ENCODE measurements around the gene MPEG1. TPM values are rescaled to one million over a fixed set of nuclear protein-coding genes. Genes with fewer than 3 reads are reported as not detected.

Gene MPEG1
- total and polyA plus RNA-seq, 2 of the 13 experiments (the other 11 are each of a cell fraction or from before 2014, with no cell fraction given): not detected

DNA sequence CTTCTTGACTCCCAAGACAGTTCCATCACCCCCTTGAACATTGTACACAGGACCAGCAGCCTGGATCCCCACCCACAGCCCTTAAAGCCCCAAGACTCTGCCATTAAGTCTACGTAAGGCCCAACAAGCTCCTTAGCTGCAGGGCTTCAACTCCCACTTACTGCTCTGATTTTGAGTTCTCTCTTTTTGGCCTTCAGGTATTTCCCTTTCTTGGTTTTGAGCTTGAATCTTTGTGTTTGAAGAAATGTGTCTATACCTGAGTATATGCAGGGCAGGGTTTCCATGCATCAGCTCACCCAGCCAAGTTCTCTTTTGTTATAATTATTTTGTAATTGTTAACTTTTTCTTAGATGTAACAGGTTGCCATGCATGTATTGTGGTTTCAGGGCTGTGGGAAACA lies 10.4 kb upstream of the MPEG1 start:
- Histone ChIP-seq H2AFZ (ENCODE audit: low read length) (no peak overlapping the region), H3K9me3 (ENCODE audit: low read length) (no peaks in the 10 kb centered on the region), H3K79me2 (ENCODE audit: insufficient read depth, low read length) (no peaks in the 10 kb centered on the region), H3K4me1 (ENCODE audit: insufficient read depth, low read length) (no peaks in the 10 kb centered on the region), H3K27ac (ENCODE audit: extremely low read length, insufficient read depth, low read length) (no peak overlapping the region), H3K4me3 (replicated peaks in 1 of 3; ENCODE audit: insufficient read depth in 1 of 3, low read depth in 2 of 3, low read length in 3 of 3) (no peak overlapping the region), H3K9ac (ENCODE audit: insufficient read depth, low read depth, low read length) (no peak overlapping the region), H3K4me2 (ENCODE audit: low read depth, low read length) (no peak overlapping the region), H3K27me3 (ENCODE audit: control insufficient read depth in 1 of 2, insufficient read depth in 2 of 2, low read length in 2 of 2) (peaks cover 0 to 2% of the 10 kb centered on the region in 2 experiments; a peak in 1 of 5 replicates), H4K20me1 (ENCODE audit: insufficient read depth, low read length) (no peaks in the 10 kb centered on the region), H3K36me3 (replicated peaks in 1 of 2; ENCODE audit: control insufficient read depth in 1 of 2, insufficient read depth in 2 of 2, low read length in 2 of 2) (no peaks in the 10 kb centered on the region)
- DNase-seq (ENCODE audit: low spot score): no peak
- ChIA-PET CTCF (ENCODE audit: low intra/inter-chr PET ratio, low total read pairs) (no interaction called here), POLR2A (no interaction called here)
- FAIRE-seq: no peak
- no peak for TF ChIP-seq ZFP82 (CRISPR knock-in tag; IDR thresholded peaks at IDR 0.05; ENCODE audit: borderline replicate concordance)
- TF ChIP-seq ZNF672 (CRISPR knock-in tag; IDR thresholded peaks at IDR 0.05): no peak
- TF ChIP-seq RARA (CRISPR knock-in tag; IDR thresholded peaks at IDR 0.05): no peak
- no peak for TF ChIP-seq ZNF326 (CRISPR knock-in tag; IDR thresholded peaks at IDR 0.05; ENCODE audit: borderline replicate concordance)
- TF ChIP-seq BRD4 (CRISPR knock-in tag; IDR thresholded peaks at IDR 0.05): no peak
- no peak for TF ChIP-seq KDM5A (IDR thresholded peaks at IDR 0.05; ENCODE audit: borderline replicate concordance, low read length)
- TF ChIP-seq, protein P1, sequence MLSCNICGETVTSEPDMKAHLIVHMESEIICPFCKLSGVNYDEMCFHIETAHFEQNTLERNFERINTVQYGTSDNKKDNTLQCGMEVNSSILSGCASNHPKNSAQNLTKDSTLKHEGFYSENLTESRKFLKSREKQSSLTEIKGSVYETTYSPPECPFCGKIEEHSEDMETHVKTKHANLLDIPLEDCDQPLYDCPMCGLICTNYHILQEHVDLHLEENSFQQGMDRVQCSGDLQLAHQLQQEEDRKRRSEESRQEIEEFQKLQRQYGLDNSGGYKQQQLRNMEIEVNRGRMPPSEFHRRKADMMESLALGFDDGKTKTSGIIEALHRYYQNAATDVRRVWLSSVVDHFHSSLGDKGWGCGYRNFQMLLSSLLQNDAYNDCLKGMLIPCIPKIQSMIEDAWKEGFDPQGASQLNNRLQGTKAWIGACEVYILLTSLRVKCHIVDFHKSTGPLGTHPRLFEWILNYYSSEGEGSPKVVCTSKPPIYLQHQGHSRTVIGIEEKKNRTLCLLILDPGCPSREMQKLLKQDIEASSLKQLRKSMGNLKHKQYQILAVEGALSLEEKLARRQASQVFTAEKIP (CRISPR knock-in tag; IDR thresholded peaks at IDR 0.05; ENCODE audit: borderline replicate concordance): no peak
- no peak for TF ChIP-seq ZNF451 (CRISPR knock-in tag; IDR thresholded peaks at IDR 0.05)
- no peak for TF ChIP-seq ZC3H4 (CRISPR knock-in tag; IDR thresholded peaks at IDR 0.05; ENCODE audit: borderline replicate concordance)
- intact Hi-C loops (cut with micrococcal nuclease; ENCODE audit: unreplicated experiment): no loop called here
- BruUV-seq (replicated peaks): no TSS peak
- 89% methylated on average over 1 of the region's 1 CpG for WGBS (ENCODE audit: low lambda C conversion rate)
- in situ Hi-C loops (cut with HindIII; ENCODE audit: extremely low pct_ligation_motif_present, low pct_unique_long_range_greater_than_20kb): no loop called here
- ATAC-seq: no peak

All from HepG2 (cell line).